H4 (cell line): ENCODE results near the gene PRELID3B. TPM values are rescaled to one million over a fixed set of nuclear protein-coding genes. Genes with fewer than 3 reads are reported as not detected.
"Not testable (repeated sequence)": the region's sequence is repeated elsewhere in the genome, so short reads cannot be mapped to it uniquely, and the experiment has no call there.

Experiments
- DNase-seq: peaks from one replicate; pipeline ENCODE4 v3.0.0-alpha.2; 2015; ENCODE audit warnings: low spot score
- total RNA-seq: library from RNA; depleted of rRNA; stranded (reverse); fragments of >200 nt; shearing (Covaris generic); gene quantifications from 2 replicates; pipeline ENCODE4 v1.2.3, GENCODE V29; 2014

Gene PRELID3B
- total RNA-seq, 1 experiment from 2014 or later, result 46.9 TPM

DNA sequence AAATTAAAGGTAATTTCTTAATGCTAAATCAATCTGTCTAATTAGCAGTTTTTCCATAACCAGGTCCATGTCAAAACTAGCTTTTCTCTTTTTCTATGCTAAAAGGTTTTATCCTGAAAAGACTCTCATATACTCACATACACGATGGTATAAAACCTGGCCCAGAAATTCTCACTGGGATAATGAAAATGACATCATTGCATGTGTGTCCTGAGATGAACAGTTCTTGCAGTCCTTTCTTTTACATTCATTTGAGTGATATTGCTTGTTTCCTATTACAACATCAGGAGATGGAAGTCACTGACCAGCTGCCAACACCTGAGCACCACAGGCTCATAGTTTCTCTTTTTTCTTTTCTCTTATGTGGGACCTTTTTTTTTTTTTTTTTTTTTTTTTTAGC is 7.9 kb upstream of the PRELID3B start:
- no peak for DNase-seq

DNA sequence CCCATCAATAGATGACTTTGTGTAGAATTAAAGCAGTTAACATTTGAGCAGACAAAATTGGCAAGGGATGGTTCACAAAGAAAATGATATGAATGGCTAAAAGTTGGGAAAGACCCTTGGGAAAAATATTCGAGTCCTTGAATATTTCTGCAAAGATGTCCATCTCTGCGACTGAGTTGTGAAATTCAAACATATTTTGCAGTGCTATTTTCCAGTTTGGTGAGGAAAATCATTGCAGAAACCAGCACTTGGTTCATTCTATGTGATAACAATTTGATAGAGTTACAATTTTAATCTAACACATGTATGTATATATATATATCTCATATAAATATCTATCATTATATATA is 6.1 kb upstream of the PRELID3B start:
- DNase-seq, result no peak

DNA sequence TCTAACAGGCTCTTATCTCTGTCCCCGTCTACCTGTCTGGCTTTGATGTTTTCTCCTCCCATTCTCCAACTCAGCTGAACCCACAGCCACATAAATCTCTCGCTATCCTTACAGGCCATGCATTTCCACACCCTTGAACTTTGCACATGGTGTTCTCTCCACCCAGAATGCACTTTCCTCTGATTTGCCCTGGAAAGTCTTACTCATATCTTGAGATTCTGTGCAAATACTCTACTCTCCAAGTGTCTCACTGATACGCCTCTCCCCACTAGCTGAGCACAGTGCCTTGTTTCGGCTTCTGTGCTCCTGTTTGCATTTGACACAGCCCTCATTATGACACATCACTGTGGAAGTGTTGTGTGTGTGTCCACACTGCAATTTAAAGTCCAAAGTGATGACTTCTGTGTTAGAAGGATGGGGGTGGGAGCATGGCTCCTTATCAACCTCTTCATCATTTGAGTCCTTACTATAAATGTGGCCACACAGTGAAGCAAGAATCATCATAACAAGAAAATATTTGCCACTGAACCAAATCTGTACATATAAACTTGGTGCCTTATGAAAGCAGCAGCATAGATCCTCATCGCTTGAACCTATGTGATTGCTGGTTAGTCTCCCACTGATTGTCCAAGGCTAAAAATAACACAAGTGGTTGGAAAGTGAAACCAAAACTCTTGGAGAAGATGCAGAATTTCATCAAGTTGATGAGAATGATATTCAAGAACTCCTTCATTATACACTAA is 5.5 kb upstream of the PRELID3B start:
- no peak for DNase-seq

- no peak for DNase-seq
These were observed 4.3 kb upstream of the PRELID3B start for GRCh38 chr20:59046862-59047261.

- no peak for DNase-seq
These were observed 2.2 kb upstream of the PRELID3B start for GRCh38 chr20:59044796-59045195.

DNA sequence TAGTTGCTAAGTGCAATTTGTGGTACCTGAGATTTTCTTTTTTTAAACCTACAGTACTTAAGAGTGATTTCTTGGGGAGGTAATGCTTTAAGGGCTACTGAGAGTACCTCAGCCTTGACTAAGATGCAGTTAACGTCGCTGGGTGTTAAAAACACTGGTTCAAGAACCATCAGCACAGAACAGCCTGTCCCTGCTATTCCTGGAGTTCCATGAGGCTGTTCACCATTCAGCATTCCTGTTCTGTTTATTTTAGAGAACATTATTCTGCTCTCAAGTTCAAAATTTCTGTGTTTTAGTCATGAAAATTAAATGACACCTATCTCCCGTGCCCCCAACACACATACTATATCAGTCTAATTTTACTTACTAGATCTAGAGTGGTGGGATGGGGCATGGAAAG is 1.7 kb upstream of the PRELID3B start:
- DNase-seq, result no peak

DNA sequence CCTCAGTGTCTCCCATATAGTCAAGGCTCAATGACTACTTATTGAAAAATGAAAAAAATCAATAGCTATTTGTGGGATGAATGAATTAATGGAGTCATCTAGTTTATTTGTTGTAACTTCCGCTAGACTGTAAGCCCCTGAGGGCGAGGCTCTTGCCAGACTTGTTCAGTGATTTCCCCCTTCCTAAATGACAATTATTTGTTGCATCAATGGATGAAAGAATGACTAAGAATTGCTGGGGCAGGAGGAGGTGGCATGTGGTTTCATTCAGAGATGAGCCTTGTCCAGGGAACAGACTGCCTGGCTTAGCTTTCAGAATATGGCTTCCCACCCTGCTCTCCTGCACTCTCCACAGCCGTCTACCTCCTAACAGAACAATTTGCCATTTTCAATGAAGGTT is 1.1 kb upstream of the PRELID3B start:
- DNase-seq, result peak; percentile 7

- DNase-seq, result peak; percentile 74
These were observed 428 bp upstream of the PRELID3B start for GRCh38 chr20:59042796-59043631.

GRCh38 chr20:59041487-59041886 is 1.1 kb downstream of the PRELID3B start:
- DNase-seq, result not testable (repeated sequence)

- no peak for DNase-seq
These were observed 1.9 kb downstream of the PRELID3B start for GRCh38 chr20:59040667-59041066.

- no peak for DNase-seq
These were observed 3.4 kb downstream of the PRELID3B start for GRCh38 chr20:59039233-59039632.

GRCh38 chr20:59037386-59037785 is 5.2 kb downstream of the PRELID3B start:
- no peak for DNase-seq

DNA sequence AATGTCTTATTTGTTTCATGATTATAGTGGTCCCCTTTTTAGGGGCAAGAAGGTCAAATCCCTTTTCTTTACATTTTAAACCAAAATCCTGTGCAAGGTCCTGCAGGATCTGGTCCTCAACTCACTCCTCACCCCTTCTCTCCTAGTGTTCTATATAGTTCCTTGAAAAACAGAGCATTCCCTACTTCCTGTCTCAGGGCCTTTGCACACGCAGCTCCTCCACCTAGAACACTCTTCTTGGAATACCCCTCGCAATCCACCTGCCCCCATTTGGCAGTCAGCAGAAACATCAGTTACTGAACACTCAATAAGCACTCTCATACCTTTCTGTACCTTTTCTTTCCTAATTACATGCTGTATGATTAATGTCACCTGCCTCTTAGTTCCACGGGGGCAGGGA is 7.2 kb downstream of the PRELID3B start:
- DNase-seq, result no peak

- DNase-seq, result no peak
These were observed 8.9 kb downstream of the PRELID3B start for GRCh38 chr20:59033616-59034165.

DNA sequence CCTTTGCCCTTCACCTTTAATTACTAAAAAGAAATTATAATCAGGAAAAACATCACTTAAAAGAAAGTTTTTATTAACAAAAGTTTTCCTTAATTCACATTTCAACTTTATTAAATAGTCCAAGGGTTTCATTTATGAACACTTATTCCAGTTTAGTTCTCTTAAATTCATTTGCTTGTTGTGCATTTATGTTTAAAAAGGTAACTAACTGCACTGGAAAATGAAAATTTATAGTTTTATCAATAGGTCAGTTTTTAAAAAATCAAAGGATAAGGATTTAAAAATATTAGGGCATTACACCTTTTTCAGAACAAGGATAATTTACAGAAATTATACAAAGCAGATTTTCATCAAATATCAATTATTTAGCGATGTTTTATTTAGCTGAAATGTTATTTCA is 9.5 kb downstream of the PRELID3B start:
- no peak for DNase-seq

DNA sequence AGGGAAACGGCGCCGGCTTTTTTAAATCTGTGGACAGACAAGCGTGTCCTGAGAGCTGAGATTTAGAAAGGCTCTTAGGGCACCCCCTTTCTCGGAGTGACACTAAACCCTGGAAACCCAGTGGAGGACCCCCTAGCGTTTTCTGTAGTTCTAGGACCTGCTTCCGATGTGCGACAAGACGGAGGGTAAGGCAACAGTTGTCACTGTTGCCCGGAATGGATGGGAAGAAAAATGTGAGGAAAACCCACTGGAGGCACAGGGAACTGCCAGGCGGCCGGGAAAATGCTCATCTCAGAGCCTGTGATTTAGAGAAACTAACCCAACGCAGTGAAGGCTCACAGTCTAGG is 9.9 kb downstream of the PRELID3B start:
- peak; percentile 26 for DNase-seq

DNA sequence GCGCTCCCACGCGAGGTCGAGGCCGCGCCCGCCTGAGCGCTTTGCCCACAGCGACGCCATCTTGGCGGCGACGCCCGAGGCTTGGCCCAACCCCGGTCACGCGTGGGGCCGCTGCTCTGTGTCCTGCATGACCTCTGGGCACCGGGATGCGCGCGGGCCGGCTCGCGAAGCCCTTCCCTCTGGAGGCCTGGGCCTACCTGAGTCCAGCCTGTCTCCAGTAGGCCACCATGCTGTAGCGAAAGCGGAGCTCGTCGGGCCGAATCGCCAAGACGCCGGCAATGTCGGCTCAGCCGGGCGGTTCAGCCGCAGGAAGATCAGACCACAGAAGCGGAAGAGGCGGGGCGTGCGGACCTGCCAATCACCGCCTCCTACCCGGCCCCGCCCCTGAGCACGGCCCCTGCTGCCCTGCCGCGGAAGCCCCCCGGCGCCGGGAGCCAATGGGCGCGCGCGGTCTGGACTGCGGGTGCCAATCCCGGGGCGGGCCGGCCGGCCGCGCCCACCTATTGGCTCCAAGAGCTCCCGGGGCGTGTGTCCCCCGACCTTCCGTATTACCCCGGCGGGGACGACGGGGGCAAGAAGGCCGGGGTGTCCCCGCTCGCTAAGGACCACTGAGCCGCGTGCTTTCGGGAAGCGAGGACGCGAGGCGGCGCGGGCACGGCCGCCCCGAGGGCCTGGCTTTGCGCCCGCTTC is 10.4 kb downstream of the PRELID3B start, which contains the start of gene ATP5F1E:
Gene ATP5F1E, minus strand, starts transcription at position 313 of the 690 bp plus-strand sequence. Its CDS starts 84 bp downstream, at position 229.
- peak; percentile 88 for DNase-seq

GRCh38 chr20:59031564-59032022 is 11.0 kb downstream of the PRELID3B start:
- DNase-seq, result no peak

DNA sequence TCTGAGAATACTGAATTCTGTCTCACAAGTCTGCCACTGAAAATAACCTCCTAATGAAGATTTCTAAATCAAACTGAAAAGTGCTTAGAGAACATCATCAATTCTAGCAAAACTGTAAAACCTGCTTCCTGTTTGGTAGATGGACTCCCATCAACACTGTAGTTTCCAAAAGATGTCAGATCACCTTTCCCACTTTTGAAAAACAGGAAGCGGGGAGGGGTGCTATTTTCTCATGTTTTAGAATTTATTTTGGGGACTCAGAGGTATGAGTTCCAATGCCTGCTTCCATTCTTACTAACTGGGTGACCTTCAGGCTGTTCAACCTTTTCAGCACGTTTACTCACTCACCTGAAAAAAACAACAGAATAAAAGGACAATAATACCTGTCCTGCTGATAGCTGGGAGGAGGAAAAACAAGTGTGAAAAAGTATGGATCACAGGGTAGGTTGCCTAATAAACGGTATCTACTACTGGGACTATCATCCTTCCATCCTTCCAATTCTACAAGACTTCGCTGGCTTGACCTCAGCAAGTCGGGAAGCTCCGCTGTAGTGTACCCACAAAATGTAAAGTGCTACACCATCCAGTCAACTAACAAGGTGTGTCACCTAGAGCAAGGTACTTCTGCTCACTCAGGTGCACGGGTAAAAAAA is 11.5 kb downstream of the PRELID3B start:
- DNase-seq, result no peak

- no peak for DNase-seq
These were observed 13.8 kb downstream of the PRELID3B start for GRCh38 chr20:59028812-59029211.

DNA sequence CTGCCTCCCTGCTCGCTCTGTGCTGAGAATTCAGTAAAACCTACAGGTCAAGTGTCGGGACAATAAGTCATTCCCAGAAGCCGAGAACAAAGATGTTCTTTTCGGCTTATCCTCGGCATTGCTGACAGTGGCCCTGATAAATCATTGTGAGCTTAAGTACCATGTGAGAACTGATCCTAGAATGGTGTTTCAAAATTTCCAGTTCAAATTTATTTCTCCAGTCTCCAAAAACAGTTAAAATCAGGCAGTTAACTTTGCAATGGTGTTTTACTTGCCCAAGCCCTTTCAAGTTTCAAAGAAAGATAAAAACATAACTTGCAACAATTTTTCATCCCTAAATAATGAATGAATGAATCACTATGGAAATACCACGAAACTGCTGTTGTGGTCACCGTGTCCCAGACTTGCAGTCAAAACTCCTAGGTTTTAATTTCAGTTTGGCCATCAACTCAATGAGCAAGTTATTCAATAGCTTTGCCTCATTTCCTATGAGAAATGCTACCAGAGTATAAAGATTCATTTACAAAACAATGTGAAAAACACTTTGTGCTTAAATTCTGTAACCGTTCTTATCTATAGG is 14.8 kb downstream of the PRELID3B start:
- no peak for DNase-seq
